ENCODE measurements around the gene LHB. TPM values are rescaled to one million over a fixed set of nuclear protein-coding genes. Genes with fewer than 3 reads are reported as not detected.

LHB gene
- total RNA-seq, 2 experiments from 2014 or later: 1.1 TPM; not detected in 1

- no TSS peak for BruUV-seq (replicated peaks)
- ChIA-PET POLR2A (no interaction called here), CTCF (ENCODE audit: unreplicated experiment) (no interaction called here)
- Histone ChIP-seq H3K4me3 (ENCODE audit: low read depth, low read length, poor library complexity, severe bottlenecking) (no peak overlapping the region), H4K20me1 (ENCODE audit: insufficient read depth, low read length) (no peaks in the 10 kb centered on the region), H3K79me2 (ENCODE audit: insufficient read depth, low read depth, low read length) (no peaks in the 10 kb centered on the region), H3K9me3 (ENCODE audit: low read length) (no peaks in the 10 kb centered on the region), H3K36me3 (ENCODE audit: insufficient read depth, low read length) (peaks cover 49% of the 10 kb centered on the region), H3K4me1 (ENCODE audit: insufficient read depth, low read length, poor library complexity, severe bottlenecking) (peaks cover 39% of the 10 kb centered on the region), H3K27ac (ENCODE audit: low read depth, low read length, poor library complexity, severe bottlenecking) (no peak overlapping the region), H2AFZ (ENCODE audit: low read length) (no peak overlapping the region), H3K4me2 (ENCODE audit: low read length) (no peak overlapping the region), H3K9me2 (ENCODE audit: insufficient read depth, low read length) (no peaks in the 10 kb centered on the region)
- TF ChIP-seq CTCF (conservative IDR thresholded peaks at IDR 0.05; ENCODE audit: low read length) (no peak), EZH2phosphoT487 (IDR thresholded peaks at IDR 0.05; ENCODE audit: borderline replicate concordance, low read depth, low read length) (no peak)
- intact Hi-C loops (cut with micrococcal nuclease; ENCODE audit: unreplicated experiment): no loop called here
- no peak for DNase-seq (ENCODE audit: low spot score)
Measured at GRCh38 chr19:49016067-49016839, 638 bp downstream of the LHB start.

GRCh38 chr19:49014870-49015255 lies 2.0 kb downstream of the LHB start:
- ChIA-PET POLR2A (no interaction called here), CTCF (ENCODE audit: unreplicated experiment) (no interaction called here)
- Histone ChIP-seq H3K27ac (ENCODE audit: low read depth, low read length, poor library complexity, severe bottlenecking) (no peak overlapping the region), H3K4me2 (ENCODE audit: low read length) (no peak overlapping the region), H3K79me2 (ENCODE audit: insufficient read depth, low read depth, low read length) (no peaks in the 10 kb centered on the region), H3K36me3 (ENCODE audit: insufficient read depth, low read length) (peaks cover 63% of the 10 kb centered on the region), H3K9me3 (ENCODE audit: low read length) (no peaks in the 10 kb centered on the region), H3K4me1 (ENCODE audit: insufficient read depth, low read length, poor library complexity, severe bottlenecking) (peaks cover 26% of the 10 kb centered on the region), H4K20me1 (ENCODE audit: insufficient read depth, low read length) (no peaks in the 10 kb centered on the region), H2AFZ (ENCODE audit: low read length) (no peak overlapping the region), H3K9me2 (ENCODE audit: insufficient read depth, low read length) (no peaks in the 10 kb centered on the region), H3K4me3 (ENCODE audit: low read depth, low read length, poor library complexity, severe bottlenecking) (no peak overlapping the region)
- no peak for DNase-seq (ENCODE audit: low spot score)
- BruUV-seq (replicated peaks): no TSS peak
- TF ChIP-seq EZH2phosphoT487 (IDR thresholded peaks at IDR 0.05; ENCODE audit: borderline replicate concordance, low read depth, low read length): no peak
- TF ChIP-seq CTCF (conservative IDR thresholded peaks at IDR 0.05; ENCODE audit: low read length): no peak
- intact Hi-C loops (cut with micrococcal nuclease; ENCODE audit: unreplicated experiment): no loop called here

- Histone ChIP-seq H3K4me2 (ENCODE audit: low read length) (no peak overlapping the region), H3K9me3 (ENCODE audit: low read length) (no peaks in the 10 kb centered on the region), H2AFZ (ENCODE audit: low read length) (no peak overlapping the region), H3K79me2 (ENCODE audit: insufficient read depth, low read depth, low read length) (no peaks in the 10 kb centered on the region), H3K36me3 (ENCODE audit: insufficient read depth, low read length) (peaks cover 69% of the 10 kb centered on the region), H3K9me2 (ENCODE audit: insufficient read depth, low read length) (no peaks in the 10 kb centered on the region), H3K27ac (ENCODE audit: low read depth, low read length, poor library complexity, severe bottlenecking) (no peak overlapping the region), H3K4me3 (ENCODE audit: low read depth, low read length, poor library complexity, severe bottlenecking) (no peak overlapping the region), H4K20me1 (ENCODE audit: insufficient read depth, low read length) (no peaks in the 10 kb centered on the region), H3K4me1 (ENCODE audit: insufficient read depth, low read length, poor library complexity, severe bottlenecking) (peaks cover 21% of the 10 kb centered on the region)
- TF ChIP-seq CTCF (conservative IDR thresholded peaks at IDR 0.05; ENCODE audit: low read length): no peak
- TF ChIP-seq EZH2phosphoT487 (IDR thresholded peaks at IDR 0.05; ENCODE audit: borderline replicate concordance, low read depth, low read length): no peak
- CTCF ChIA-PET (ENCODE audit: unreplicated experiment): no interaction called here
- no peak for DNase-seq (ENCODE audit: low spot score)
- BruUV-seq (replicated peaks): no TSS peak
- POLR2A ChIA-PET: no interaction called here
- intact Hi-C loops (cut with micrococcal nuclease; ENCODE audit: unreplicated experiment): no loop called here
Measured at GRCh38 chr19:49014123-49014869, 2.6 kb downstream of the LHB start.
